OCI-LY3 (cell line): Measurements from ENCODE around the gene LRRC73.
"Not testable (repeated sequence)": the region's sequence is repeated elsewhere in the genome, so short reads cannot be mapped to it uniquely, and the experiment has no call there.

ENCODE experiments used
- H2AFZ ChIP-seq: fragments of 200-600, 300-600 bp; shearing (Covaris generic); 2 replicates; pipeline ENCODE4 v1.6.0; 2014; ENCODE audit warnings: antibody characterized with exemption, low read depth, low read length
- H3K27ac ChIP-seq: fragments of 200-600, 300-600 bp; sonication (generic); 2 replicates; pipeline ENCODE4 v1.5.1; 2014; ENCODE audit warnings: mild to moderate bottlenecking, low read length, moderate library complexity, mixed read lengths
- H3K27me3 ChIP-seq: fragments of 200-600, 300-600 bp; sonication (generic); 2 replicates; pipeline ENCODE4 v1.6.1; 2014; ENCODE audit warnings: low read depth, low read length, mixed read lengths
- H3K36me3 ChIP-seq: fragments of 200-600, 300-600 bp; sonication (generic); replicated peaks from 2 replicates; pipeline ENCODE3; 2014; ENCODE audit warnings: low read depth, low read length, mixed read lengths
- H3K4me1 ChIP-seq: fragments of 300-600, 200-600 bp; sonication (generic); 2 replicates; pipeline ENCODE4 v1.6.1; 2014; ENCODE audit warnings: low read length, mixed read lengths
- H3K4me2 ChIP-seq: fragments of 200-600, 300-600 bp; sonication (generic); 2 replicates; pipeline ENCODE4 v1.6.1; 2014; ENCODE audit warnings: low read length, mixed read lengths
- H3K4me3 ChIP-seq: fragments of 300-600, 200-600 bp; sonication (generic); 2 replicates; pipeline ENCODE4 v1.5.1; 2014; ENCODE audit warnings: antibody characterized with exemption, mild to moderate bottlenecking, low read length, moderate library complexity
- H3K79me2 ChIP-seq: fragments of 300-600, 200-600 bp; shearing (Covaris generic); 2 replicates; pipeline ENCODE4 v1.6.1; 2014; ENCODE audit warnings: mild to moderate bottlenecking, low read length, mixed read lengths
- H3K9ac ChIP-seq: fragments of 300-600, 200-600 bp; shearing (Covaris generic); 2 replicates; pipeline ENCODE4 v1.6.0; 2014; ENCODE audit warnings: mild to moderate bottlenecking, low read length, moderate library complexity
- H3K9me3 ChIP-seq: fragments of 200-600, 300-600 bp; shearing (Covaris generic); 2 replicates; pipeline ENCODE4 v1.6.1; 2014; ENCODE audit warnings: low read length, mixed read lengths; ENCODE audit not compliant: insufficient read depth
- H4K20me1 ChIP-seq: fragments of 200-600, 300-600 bp; sonication (generic); 2 replicates; pipeline ENCODE4 v1.6.1; 2016; ENCODE audit warnings: low read length, mixed read lengths; ENCODE audit not compliant: insufficient read depth
- EZH2phosphoT487 ChIP-seq: fragments of 200-600 bp; shearing (Covaris generic); IDR thresholded peaks from 2 replicates; pipeline ENCODE4 v1.6.1; 2018; ENCODE audit warnings: antibody characterized with exemption, mixed run types, low read depth
- TF ChIP-seq, protein P1 (sequence below): fragments of 200-600, 300-600 bp; sonication (generic); IDR thresholded peaks from 2 replicates; pipeline ENCODE4 v1.5.1; 2014; ENCODE audit warnings: antibody characterized with exemption, low read length, low read depth

LRRC73 gene

DNA sequence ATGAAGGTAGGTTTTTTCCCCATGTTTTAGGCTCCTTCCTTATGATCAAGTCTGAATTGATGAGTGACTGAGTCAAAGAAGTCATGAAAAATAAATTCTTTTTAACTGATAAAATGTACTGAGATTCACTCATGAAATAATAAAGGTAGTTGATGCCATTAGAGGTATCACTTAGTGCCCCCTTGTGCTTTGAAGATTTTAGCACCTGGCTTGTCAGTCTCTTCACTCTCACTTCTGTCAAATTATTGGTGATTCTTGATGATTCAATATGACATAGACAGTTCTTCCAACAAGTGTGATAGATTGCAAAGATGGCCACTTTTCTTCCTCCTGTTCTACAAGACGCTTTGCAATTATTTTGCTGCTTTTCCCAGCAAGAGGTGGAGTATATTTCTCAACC, 50.6 kb downstream of the LRRC73 start:
- Histone ChIP-seq H3K27me3 (peaks cover 12% of the 10 kb centered on the region), H3K4me1 (no peaks in the 10 kb centered on the region), H3K79me2 (no peaks in the 10 kb centered on the region), H4K20me1 (no peaks in the 10 kb centered on the region), H3K36me3 (no peaks in the 10 kb centered on the region), H3K9me3 (no peaks in the 10 kb centered on the region), H3K27ac (no peak overlapping the region), H3K4me3 (no peak overlapping the region), H2AFZ (no peak overlapping the region), H3K9ac (no peak overlapping the region), H3K4me2 (no peak overlapping the region)
- no peak for TF ChIP-seq EZH2phosphoT487
- TF ChIP-seq, protein P1, sequence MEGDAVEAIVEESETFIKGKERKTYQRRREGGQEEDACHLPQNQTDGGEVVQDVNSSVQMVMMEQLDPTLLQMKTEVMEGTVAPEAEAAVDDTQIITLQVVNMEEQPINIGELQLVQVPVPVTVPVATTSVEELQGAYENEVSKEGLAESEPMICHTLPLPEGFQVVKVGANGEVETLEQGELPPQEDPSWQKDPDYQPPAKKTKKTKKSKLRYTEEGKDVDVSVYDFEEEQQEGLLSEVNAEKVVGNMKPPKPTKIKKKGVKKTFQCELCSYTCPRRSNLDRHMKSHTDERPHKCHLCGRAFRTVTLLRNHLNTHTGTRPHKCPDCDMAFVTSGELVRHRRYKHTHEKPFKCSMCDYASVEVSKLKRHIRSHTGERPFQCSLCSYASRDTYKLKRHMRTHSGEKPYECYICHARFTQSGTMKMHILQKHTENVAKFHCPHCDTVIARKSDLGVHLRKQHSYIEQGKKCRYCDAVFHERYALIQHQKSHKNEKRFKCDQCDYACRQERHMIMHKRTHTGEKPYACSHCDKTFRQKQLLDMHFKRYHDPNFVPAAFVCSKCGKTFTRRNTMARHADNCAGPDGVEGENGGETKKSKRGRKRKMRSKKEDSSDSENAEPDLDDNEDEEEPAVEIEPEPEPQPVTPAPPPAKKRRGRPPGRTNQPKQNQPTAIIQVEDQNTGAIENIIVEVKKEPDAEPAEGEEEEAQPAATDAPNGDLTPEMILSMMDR = peak; percentile 45

DNA sequence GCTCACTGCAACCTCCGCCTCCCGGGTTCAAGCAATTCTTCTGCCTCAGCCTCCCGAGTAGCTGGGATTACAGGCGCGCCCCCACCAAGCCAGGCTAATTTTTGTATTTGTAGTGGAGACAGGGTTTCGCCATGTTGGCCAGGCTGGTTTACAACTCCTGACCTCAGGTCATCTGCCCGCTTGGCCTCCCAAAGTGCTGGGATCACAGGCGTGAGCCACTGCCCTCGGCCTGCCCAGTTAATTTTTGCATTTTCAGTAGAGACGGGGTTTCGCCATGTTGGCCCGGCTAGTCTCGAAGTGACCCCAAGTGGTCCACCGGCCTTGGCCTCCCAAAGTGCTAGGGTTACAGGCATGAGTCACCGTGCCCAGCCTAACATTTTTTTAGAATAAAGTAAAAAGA, 52.0 kb downstream of the LRRC73 start:
- not testable (repeated sequence) for H3K4me1 ChIP-seq, H3K27me3 ChIP-seq, H3K4me2 ChIP-seq, H3K9me3 ChIP-seq, H3K27ac ChIP-seq, H4K20me1 ChIP-seq, H3K36me3 ChIP-seq, H3K79me2 ChIP-seq, H2AFZ ChIP-seq, H3K4me3 ChIP-seq, H3K9ac ChIP-seq

DNA sequence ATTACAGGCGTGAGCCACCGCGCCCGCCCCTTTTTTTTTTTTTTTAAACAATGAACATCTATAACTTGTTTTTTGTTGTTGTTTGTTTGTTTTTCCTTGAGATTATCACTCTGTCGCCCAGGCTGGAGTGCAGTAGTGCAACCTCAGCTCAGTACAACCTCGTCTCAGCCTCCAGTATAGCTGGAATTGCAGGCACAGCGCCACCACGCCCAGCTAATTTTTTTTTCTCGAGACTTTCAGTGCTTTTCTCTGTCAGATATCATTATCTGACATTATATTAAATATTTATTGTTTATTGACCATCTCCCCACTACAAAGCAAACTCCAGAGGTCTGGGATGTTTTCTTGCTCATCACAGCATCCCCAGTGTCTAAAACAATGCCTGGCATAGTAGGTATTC, 52.5 kb downstream of the LRRC73 start:
- Histone ChIP-seq H2AFZ (no peak overlapping the region), H3K4me2 (no peak overlapping the region), H3K4me3 (no peak overlapping the region), H3K4me1 (no peaks in the 10 kb centered on the region), H3K36me3 (peaks cover 5% of the 10 kb centered on the region), H4K20me1 (no peaks in the 10 kb centered on the region), H3K27ac (no peak overlapping the region), H3K9ac (no peak overlapping the region), H3K9me3 (no peaks in the 10 kb centered on the region), H3K79me2 (no peaks in the 10 kb centered on the region), H3K27me3 (peaks cover 6% of the 10 kb centered on the region)
- no peak for TF ChIP-seq EZH2phosphoT487
- TF ChIP-seq, protein P1 = no peak
